Endothelial cell of umbilical vein (primary cell): ENCODE data around the gene AUTS2. TPM values are rescaled to one million over a fixed set of nuclear protein-coding genes. Genes with fewer than 3 reads are reported as not detected.

Source experiments
- BruUV-seq: library from RNA; stranded (reverse); fragments of 400-500 nt; replicated peaks from 2 replicates; lab custom pipeline; 2021; lab: Mats Ljungman, UMichigan
- CTCF ChIA-PET: fragments of 300-600, 350-600 bp; sonication (Branson Sonifier 250); formaldehyde crosslinking; loops from one replicate; lab custom pipeline; 2021; ENCODE audit warnings: antibody characterized with exemption, inconsistent platforms; lab: Charles Lee
- POLR2A ChIA-PET: fragments of 300-600, 350-600 bp; sonication (Branson Sonifier 250); formaldehyde crosslinking; loops from one replicate; lab custom pipeline; 2021; ENCODE audit warnings: antibody characterized with exemption, inconsistent platforms; lab: Charles Lee
- DNase-seq: peaks from one replicate; pipeline ENCODE4 v3.0.0-alpha.2; 2011; ENCODE audit warnings: low read depth, low spot score
- FAIRE-seq: peaks from 2 replicates; lab custom pipeline; 2011; peaks lifted over from hg19 to GRCh38; lab: Jason Lieb, UNC
- H2AFZ ChIP-seq: 2 replicates; pipeline ENCODE4 v1.6.0; 2012; ENCODE audit warnings: low read depth, low read length, control low read depth, inconsistent platforms
- H3K27ac ChIP-seq: 2 replicates; pipeline ENCODE4 v1.5.1; 2011; ENCODE audit warnings: low read depth, mild to moderate bottlenecking, control low read depth, low read length, moderate library complexity; ENCODE audit not compliant: insufficient read depth
- H3K27me3 ChIP-seq, 2 experiments: 2 replicates each; pipeline versions ENCODE4 v1.6.0 to v1.6.1; 2011; ENCODE audit warnings: low read length in 2 of 2, mixed read lengths in 1 of 2; ENCODE audit not compliant: control insufficient read depth in 2 of 2, insufficient read depth in 2 of 2
- H3K36me3 ChIP-seq, 2 experiments: 2 replicates in 1 of 2; 3 replicates in 1 of 2; pipeline ENCODE4 v1.5.1; 2011; ENCODE audit warnings: low read length in 2 of 2, mild to moderate bottlenecking in 1 of 2, moderate library complexity in 1 of 2; ENCODE audit not compliant: control insufficient read depth in 2 of 2, insufficient read depth in 2 of 2; ENCODE audit errors: extremely low read depth in 1 of 2
- H3K4me1 ChIP-seq: 3 replicates; pipeline ENCODE4 v1.5.1; 2011; ENCODE audit warnings: mild to moderate bottlenecking, low read length; ENCODE audit not compliant: control insufficient read depth, insufficient read depth; ENCODE audit errors: extremely low read depth
- H3K4me2 ChIP-seq: 2 replicates; pipeline ENCODE4 v1.6.1; 2011; ENCODE audit warnings: low read length, control low read depth, mixed read lengths; ENCODE audit not compliant: insufficient read depth
- H3K4me3 ChIP-seq, 3 experiments: fragments of 200-600 bp in 1 of 3; sonication (generic), shearing (Covaris generic) in 1 of 3; replicated peaks in 1 of 3; 2 replicates each; pipeline ENCODE4 v1.5.1; 2011 to 2016; ENCODE audit warnings: control low read depth in 3 of 3, low read length in 3 of 3, mild to moderate bottlenecking in 2 of 3, inconsistent platforms in 1 of 3, low read depth in 1 of 3, moderate library complexity in 1 of 3; ENCODE audit not compliant: insufficient read depth in 1 of 3
- H3K79me2 ChIP-seq: 2 replicates; pipeline ENCODE4 v1.6.0; 2012; ENCODE audit warnings: low read length, inconsistent platforms; ENCODE audit not compliant: control insufficient read depth, insufficient read depth
- H3K9ac ChIP-seq: replicated peaks from 2 replicates; pipeline ENCODE3; 2011; ENCODE audit warnings: low read length, control low read depth; ENCODE audit not compliant: insufficient read depth; ENCODE audit errors: extremely low read depth
- H3K9me1 ChIP-seq: replicated peaks from 3 replicates; pipeline ENCODE4 v1.6.0; 2011; ENCODE audit warnings: mild to moderate bottlenecking, low read length; ENCODE audit not compliant: control insufficient read depth, insufficient read depth; ENCODE audit errors: extremely low read depth
- H3K9me3 ChIP-seq: replicated peaks from 2 replicates; pipeline ENCODE4 v1.5.1; 2012; ENCODE audit warnings: low read length, inconsistent platforms; ENCODE audit not compliant: control insufficient read depth, insufficient read depth
- H4K20me1 ChIP-seq: replicated peaks from 2 replicates; pipeline ENCODE3; 2011; ENCODE audit warnings: mild to moderate bottlenecking, low read length; ENCODE audit not compliant: control insufficient read depth, insufficient read depth; ENCODE audit errors: extremely low read depth
- EZH2 ChIP-seq: IDR thresholded peaks from 2 replicates; pipeline ENCODE4 v1.6.1; 2012; ENCODE audit warnings: borderline replicate concordance, low read depth, mild to moderate bottlenecking, moderate library complexity, low read length, inconsistent platforms; ENCODE audit not compliant: severe bottlenecking
- FOS ChIP-seq: IDR thresholded peaks from 2 replicates; pipeline ENCODE4 v1.6.1; 2011; ENCODE audit warnings: mild to moderate bottlenecking, low read length, moderate library complexity, borderline replicate concordance; ENCODE audit not compliant: insufficient read depth
- GATA2 ChIP-seq: IDR thresholded peaks from 2 replicates; pipeline ENCODE4 v1.7.0; 2011; ENCODE audit warnings: low read depth, mild to moderate bottlenecking, moderate library complexity, mixed read lengths, low read length; ENCODE audit not compliant: insufficient read length, insufficient read depth
- JUN ChIP-seq: IDR thresholded peaks from 2 replicates; pipeline ENCODE4 v1.6.1; 2011; ENCODE audit warnings: borderline replicate concordance, low read depth; ENCODE audit not compliant: insufficient read length, insufficient read depth
- MYC ChIP-seq: IDR thresholded peaks from one replicate; pipeline ENCODE4 v1.6.1; 2011; ENCODE audit warnings: mild to moderate bottlenecking, low read depth, low read length
- POLR2A ChIP-seq: IDR thresholded peaks from 2 replicates; pipeline ENCODE4 v1.6.1; 2012; ENCODE audit warnings: low read depth, mild to moderate bottlenecking, control low read depth, low read length
- POLR2AphosphoS5 ChIP-seq: IDR thresholded peaks from 2 replicates; pipeline ENCODE4 v1.6.1; 2012; ENCODE audit warnings: low read depth, mild to moderate bottlenecking, control low read depth, low read length, moderate library complexity; ENCODE audit not compliant: insufficient read depth
- dilution Hi-C: fragments of 300-500 bp; cut with MboI; formaldehyde crosslinking; loops from one replicate; pipeline ENCODE4 v1.15.0; 2019; ENCODE audit warnings: low sequenced_read_pairs; ENCODE audit not compliant: extremely low pct_ligation_motif_present
- intact Hi-C: fragments of 100-400 bp; cut with micrococcal nuclease; formaldehyde crosslinking; loops from one replicate; pipeline ENCODE4 v1.10.0; 2022
- polyA plus RNA-seq, 4 experiments: library from polyadenylated mRNA; depleted of rRNA in 3 of 4; stranded (reverse) in 3 of 4; unstranded in 1 of 4; fragments of >200 nt; gene quantifications; 2 replicates each; pipeline versions ENCODE4 v1.2.1 to v1.2.3, GENCODE V29; 2011 to 2012; ENCODE audit warnings: missing spikeins in 1 of 4
- total RNA-seq: library from RNA; stranded (reverse); gene quantifications from 2 replicates; pipeline ENCODE4 v1.2.3, GENCODE V29; 2021
- TF ChIP-seq, protein P1 (sequence below): IDR thresholded peaks from 2 replicates; pipeline ENCODE4 v1.6.1; 2011; ENCODE audit not compliant: insufficient read depth, insufficient read length
- TF ChIP-seq, protein P2 (sequence below), 2 donors: IDR thresholded peaks; 1 replicate in 1 of 2; 2 replicates in 1 of 2; pipeline ENCODE4 v1.5.1; 2011; ENCODE audit warnings: low read length in 2 of 2, mild to moderate bottlenecking in 2 of 2, moderate library complexity in 2 of 2, control low read depth in 1 of 2, inconsistent platforms in 1 of 2, low read depth in 1 of 2; ENCODE audit not compliant: insufficient read depth in 1 of 2; ENCODE audit errors: extremely low read depth in 1 of 2

Gene AUTS2
- total and polyA plus RNA-seq, 2 donors (not counting 3 experiments of a cell fraction or from before 2014, with no cell fraction given): 0.59 to 8.0 TPM

DNA sequence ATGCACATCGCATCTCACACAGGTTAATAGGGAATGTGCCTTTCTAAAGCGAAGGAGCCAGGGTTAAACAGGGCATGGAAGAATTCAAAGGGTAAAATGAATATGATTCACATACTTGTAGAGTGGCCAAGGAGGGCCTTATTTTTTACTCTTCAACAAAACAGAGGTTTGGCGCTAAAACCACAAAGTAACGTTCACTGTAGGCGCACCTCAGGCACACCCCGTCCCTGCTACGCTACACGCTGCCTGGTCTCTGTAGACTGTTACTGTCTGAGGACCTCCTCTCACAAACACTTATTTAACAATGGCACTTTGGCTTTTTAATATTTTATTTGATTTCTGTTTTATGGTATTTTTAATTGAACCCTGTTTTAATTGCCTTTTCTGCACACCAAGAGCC, 1071.6 kb downstream of the AUTS2 start:
- no peaks in the 10 kb centered on the region for H3K9me1 ChIP-seq
- BruUV-seq: no TSS peak
- H3K79me2 ChIP-seq: no peaks in the 10 kb centered on the region
- no peak overlapping the region for H2AFZ ChIP-seq
- intact Hi-C loops: no loop called here
- H3K36me3 ChIP-seq: no peaks in the 10 kb centered on the region
- H3K4me2 ChIP-seq: no peak overlapping the region
- H3K4me3 ChIP-seq: no peak overlapping the region
- H3K27ac ChIP-seq: no peak overlapping the region
- no peaks in the 10 kb centered on the region for H3K9me3 ChIP-seq
- dilution Hi-C loops: no loop called here
- FAIRE-seq: no peak
- no peaks in the 10 kb centered on the region for H3K4me1 ChIP-seq
- H3K9ac ChIP-seq: no peak overlapping the region
- H4K20me1 ChIP-seq: no peaks in the 10 kb centered on the region
- DNase-seq: no peak
- ChIA-PET POLR2A (no interaction called here), CTCF (no interaction called here)
- TF ChIP-seq POLR2A (no peak), MYC (no peak), EZH2 (no peak), POLR2AphosphoS5 (no peak), GATA2 (no peak), JUN (no peak), FOS (no peak)
- TF ChIP-seq, protein P1, sequence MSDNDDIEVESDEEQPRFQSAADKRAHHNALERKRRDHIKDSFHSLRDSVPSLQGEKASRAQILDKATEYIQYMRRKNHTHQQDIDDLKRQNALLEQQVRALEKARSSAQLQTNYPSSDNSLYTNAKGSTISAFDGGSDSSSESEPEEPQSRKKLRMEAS: no peak
- TF ChIP-seq, protein P2, sequence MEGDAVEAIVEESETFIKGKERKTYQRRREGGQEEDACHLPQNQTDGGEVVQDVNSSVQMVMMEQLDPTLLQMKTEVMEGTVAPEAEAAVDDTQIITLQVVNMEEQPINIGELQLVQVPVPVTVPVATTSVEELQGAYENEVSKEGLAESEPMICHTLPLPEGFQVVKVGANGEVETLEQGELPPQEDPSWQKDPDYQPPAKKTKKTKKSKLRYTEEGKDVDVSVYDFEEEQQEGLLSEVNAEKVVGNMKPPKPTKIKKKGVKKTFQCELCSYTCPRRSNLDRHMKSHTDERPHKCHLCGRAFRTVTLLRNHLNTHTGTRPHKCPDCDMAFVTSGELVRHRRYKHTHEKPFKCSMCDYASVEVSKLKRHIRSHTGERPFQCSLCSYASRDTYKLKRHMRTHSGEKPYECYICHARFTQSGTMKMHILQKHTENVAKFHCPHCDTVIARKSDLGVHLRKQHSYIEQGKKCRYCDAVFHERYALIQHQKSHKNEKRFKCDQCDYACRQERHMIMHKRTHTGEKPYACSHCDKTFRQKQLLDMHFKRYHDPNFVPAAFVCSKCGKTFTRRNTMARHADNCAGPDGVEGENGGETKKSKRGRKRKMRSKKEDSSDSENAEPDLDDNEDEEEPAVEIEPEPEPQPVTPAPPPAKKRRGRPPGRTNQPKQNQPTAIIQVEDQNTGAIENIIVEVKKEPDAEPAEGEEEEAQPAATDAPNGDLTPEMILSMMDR (IDR thresholded peaks at IDR 0.05; ENCODE audit: extremely low read depth in 1 of 2, insufficient read depth in 1 of 2, low read depth in 1 of 2, low read length in 2 of 2): no peak
- no peaks in the 10 kb centered on the region for H3K27me3 ChIP-seq
